Erythroblast (primary cell): ENCODE results near the gene CACNA1D.

Experiments
- GATA1 ChIP-seq: IDR thresholded peaks from 2 replicates; pipeline ENCODE4 v1.6.1; 2011; ENCODE audit warnings: low read depth, mild to moderate bottlenecking, control low read depth, low read length, moderate library complexity
- POLR2A ChIP-seq: IDR thresholded peaks from 2 replicates; pipeline ENCODE4 v1.6.1; 2011; ENCODE audit warnings: mild to moderate bottlenecking, low read length

DNA sequence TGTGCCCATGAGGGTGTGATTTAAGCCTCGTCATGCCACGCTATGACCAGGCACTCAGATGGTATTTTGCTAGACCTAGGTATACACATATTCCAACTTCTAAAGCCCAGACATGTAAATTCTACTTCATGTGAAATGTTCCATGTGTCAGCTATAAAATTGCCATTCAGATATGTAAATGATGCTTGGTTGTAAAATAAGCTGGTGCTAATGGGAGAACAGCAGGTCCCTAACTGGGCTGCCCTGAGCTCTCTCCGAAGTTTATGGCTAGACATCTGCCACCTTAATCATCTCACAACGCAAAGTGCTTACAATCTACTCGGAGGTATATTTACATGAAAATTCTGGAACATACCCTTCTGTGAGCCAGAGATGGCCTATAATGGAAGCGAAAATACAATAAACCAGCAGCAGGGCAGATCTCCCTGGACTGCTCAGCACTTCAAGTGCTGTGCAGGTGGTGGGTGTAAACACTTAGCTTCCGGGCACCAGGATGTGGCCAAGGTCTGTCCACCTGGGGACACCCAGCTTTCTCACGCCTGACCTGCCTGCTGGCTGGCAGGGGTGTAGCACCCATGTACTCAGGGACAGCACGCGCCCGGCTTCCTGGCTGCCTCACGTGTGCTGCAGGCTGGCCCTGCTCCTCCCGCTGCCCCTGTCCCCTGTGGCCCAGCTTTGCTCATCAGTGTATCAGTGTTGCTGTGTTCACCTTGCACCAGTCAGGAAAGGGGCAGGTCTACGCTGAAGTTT is 269.8 kb downstream of the CACNA1D start:
- TF ChIP-seq POLR2A (no peak), GATA1 (no peak)
